GM10266 (cell line): ENCODE measurements around the gene IQGAP2.

ENCODE experiments used
- DNase-seq: peaks from one replicate; pipeline ENCODE4 v3.0.0; 2012; ENCODE audit errors: extremely low spot score
- CTCF ChIP-seq: IDR thresholded peaks from 2 replicates; pipeline ENCODE4 v1.5.1; 2012; ENCODE audit warnings: mild to moderate bottlenecking, low read depth; ENCODE audit not compliant: control insufficient read depth, insufficient read depth; ENCODE audit errors: missing control alignments

The IQGAP2 gene

GRCh38 chr5:76521240-76521758, 118.2 kb downstream of the IQGAP2 start:
- no peak for TF ChIP-seq CTCF
- peak; percentile 58 for DNase-seq

GRCh38 chr5:76522103-76522935, 119.2 kb downstream of the IQGAP2 start:
- TF ChIP-seq CTCF = no peak
- DNase-seq = no peak

GRCh38 chr5:76524101-76524835, 121.2 kb downstream of the IQGAP2 start:
- TF ChIP-seq CTCF = no peak
- no peak for DNase-seq

- DNase-seq = no peak
- TF ChIP-seq CTCF = no peak
These were observed 121.8 kb downstream of the IQGAP2 start for GRCh38 chr5:76524868-76525267.

GRCh38 chr5:76525956-76526355, 122.9 kb downstream of the IQGAP2 start:
- no peak for DNase-seq
- no peak for TF ChIP-seq CTCF

- DNase-seq = no peak
- TF ChIP-seq CTCF = no peak
These were observed 124.0 kb downstream of the IQGAP2 start for GRCh38 chr5:76526950-76527583.
